ENCODE measurements around the gene PLA2G4E.

DNA sequence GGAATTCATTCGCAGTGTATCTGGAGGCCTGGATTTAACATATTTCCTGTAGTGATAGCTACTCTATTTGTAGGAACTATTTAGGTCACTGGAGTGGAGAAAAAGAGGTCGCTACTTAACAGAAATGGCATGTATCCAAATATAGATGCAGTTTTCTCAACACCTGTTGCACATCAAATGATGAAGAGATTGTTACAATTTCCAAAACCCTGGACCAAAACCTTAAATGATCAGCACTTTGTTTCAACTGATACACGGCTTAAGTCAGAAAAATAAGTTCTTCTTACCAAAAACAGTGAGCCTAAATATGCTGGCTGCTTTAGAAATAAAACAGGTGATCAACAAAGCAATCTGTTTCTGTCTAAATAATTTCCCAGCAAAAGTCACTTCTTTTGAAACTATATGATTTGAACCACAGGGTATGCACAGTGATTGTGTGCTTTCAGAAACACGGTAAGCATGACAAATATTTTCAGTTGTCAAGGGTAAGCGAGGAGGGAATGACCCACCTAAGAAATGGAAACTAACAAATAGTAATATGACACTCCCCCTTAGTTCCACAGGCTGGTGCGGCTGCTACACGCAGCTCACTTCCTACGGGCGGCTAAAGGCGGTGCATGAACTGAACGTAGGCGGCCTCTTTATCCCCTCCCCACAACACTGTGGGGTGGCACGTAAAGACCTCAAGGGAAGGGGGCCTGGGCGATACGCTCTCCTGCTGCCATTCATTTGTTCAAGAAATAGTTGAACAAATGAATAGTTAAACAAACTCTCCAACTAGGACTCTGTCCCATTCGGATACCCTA is 49.5 kb downstream of the PLA2G4E start:
- no peak for TF ChIP-seq EZH2 (IDR thresholded peaks at IDR 0.05; ENCODE audit: low read length)
- TF ChIP-seq, protein P1, sequence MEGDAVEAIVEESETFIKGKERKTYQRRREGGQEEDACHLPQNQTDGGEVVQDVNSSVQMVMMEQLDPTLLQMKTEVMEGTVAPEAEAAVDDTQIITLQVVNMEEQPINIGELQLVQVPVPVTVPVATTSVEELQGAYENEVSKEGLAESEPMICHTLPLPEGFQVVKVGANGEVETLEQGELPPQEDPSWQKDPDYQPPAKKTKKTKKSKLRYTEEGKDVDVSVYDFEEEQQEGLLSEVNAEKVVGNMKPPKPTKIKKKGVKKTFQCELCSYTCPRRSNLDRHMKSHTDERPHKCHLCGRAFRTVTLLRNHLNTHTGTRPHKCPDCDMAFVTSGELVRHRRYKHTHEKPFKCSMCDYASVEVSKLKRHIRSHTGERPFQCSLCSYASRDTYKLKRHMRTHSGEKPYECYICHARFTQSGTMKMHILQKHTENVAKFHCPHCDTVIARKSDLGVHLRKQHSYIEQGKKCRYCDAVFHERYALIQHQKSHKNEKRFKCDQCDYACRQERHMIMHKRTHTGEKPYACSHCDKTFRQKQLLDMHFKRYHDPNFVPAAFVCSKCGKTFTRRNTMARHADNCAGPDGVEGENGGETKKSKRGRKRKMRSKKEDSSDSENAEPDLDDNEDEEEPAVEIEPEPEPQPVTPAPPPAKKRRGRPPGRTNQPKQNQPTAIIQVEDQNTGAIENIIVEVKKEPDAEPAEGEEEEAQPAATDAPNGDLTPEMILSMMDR (optimal IDR thresholded peaks at IDR 0.05 in 1 of 3, IDR thresholded peaks at IDR 0.05 in 1 of 3, conservative IDR thresholded peaks at IDR 0.05 in 1 of 3; ENCODE audit: extremely low read depth in 1 of 3, insufficient read depth in 2 of 3, low read length in 3 of 3) = no peak

Measured in keratinocyte (primary cell).